GM19467 (cell line): ENCODE data around the gene FAHD1.
"Not testable (repeated sequence)": the region's sequence is repeated elsewhere in the genome, so short reads cannot be mapped to it uniquely, and the experiment has no call there.

Source experiments
- ATAC-seq: cut with Tn5 transposase; IDR thresholded peaks from one replicate; pipeline ENCODE4 v1.9.1; 2021; ENCODE audit warnings: mild to moderate bottlenecking, moderate library complexity; ENCODE audit not compliant: unreplicated experiment

Gene FAHD1

DNA sequence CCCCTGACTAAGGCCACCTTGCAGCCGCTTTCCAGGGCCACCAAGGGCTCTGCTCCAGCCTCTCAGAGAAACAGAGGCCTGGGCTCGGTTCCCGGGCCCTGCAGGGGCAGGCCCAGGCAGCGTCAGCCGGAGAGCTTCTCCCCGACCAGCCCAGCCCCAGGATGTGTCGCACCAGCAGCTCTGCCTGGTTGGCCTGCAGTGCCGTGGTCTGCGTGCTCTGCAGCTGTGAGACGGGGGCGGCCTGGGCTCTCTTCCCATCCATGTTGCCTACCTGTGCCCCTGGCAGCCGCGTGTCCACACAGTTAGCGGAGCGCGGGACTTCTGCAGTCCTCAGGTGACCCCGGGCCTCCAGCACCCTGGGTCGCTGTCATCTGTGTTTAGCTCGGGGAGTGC, 38.3 kb upstream of the FAHD1 start:
- ATAC-seq, result no peak

DNA sequence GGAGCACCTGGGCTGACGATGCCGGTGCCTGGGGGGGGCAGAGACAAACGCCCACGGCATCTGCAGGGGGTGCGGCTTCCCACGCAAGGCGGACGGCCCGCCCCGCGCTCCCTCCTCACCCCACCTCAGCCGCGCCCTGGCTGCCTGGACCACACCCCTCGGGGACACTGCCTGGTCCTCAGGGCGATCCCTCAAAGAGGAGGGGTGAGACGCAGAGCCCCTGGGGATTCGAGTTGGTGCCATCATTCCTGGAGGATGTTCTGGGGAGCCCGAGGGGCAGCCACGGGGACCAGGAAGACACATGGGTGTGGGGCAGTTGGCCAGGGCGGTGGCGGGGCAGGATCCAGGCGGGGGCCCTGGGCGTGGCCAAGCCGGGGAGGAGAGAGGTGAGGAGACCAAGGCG, 37.4 kb upstream of the FAHD1 start:
- ATAC-seq, result no peak

DNA sequence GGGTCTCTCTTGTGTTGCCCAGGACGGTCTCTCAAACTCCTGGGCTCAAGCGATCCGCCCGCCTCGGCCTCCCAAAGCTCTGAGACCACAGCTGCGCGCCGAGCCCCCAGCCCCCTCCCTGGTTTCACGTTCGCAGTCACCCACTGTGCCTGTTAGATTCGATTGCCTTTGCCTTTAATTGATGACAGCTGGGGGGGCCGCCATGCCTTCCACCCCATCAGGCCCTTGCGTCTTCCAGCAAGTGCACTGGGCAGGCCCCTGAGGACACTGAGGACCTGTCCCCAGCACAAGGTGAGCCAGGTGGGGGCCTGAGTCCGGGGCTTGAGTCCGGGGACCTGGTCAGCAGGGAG, 36.8 kb upstream of the FAHD1 start:
- ATAC-seq, result no peak

DNA sequence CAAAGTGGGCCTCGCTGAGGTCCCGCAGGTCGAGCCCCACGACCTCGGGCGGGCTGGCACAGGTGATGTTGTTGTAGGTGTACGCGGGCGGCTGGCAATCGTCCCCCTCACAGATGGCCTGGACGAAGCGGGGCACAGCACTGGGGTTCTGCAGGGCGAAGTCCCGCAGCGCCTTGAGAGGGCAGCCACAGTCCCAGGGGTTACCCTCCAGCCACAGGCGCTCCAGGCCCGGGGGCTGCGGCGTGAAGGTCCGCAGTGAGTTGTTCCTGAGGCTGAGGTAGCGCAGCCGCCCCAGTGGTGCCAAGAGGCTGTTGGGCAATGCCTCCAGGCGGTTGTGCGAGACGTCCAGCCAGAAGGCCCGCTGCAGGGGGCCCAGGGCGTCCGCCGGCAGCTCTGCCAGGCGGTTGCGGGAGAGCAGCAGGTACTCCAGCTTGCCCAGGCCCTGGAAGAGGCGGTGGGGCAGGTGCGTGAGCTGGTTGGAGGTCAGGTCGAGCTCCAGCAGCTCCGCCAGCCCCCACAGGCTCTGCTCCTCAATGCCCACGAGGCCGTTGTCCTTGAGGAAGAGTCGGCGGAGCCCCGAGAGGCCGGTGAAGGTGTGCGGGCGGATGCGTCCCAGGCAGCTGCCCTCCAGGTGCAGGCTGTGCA, 36.3 kb upstream of the FAHD1 start:
- ATAC-seq, result no peak

DNA sequence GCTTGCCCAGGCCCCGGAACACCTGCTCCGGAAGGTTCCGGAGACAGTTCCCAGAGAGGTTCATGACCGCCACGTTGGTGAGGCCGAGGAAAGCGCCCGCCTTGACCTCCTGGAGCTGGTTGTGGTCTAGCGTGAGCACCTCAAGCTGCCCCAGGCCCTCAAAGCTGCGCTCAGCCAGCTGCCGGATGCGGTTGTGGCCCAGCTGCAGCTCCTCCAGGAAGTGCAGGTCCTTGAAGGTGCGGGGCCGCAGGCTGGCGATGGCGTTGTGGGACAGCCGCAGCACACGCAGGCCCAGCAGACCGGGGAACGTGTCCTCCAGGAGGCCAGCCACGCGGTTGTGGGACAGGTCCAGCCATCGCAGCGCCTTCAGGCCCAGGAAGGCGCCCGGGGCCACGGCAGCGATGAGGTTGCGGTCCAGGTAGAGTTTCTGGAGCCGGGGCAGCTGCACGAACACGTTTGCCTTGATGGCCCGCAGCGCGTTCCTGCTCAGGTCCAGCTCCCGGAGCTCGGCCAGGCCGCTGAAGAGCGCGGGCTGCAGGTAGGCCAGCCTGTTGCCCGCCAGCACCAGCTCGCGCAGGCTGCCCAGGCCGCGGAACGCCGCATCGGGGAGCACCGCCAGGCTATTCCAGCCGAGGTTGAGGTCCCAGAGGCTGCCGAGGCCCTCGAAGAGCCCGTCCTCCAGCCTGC, 35.6 kb upstream of the FAHD1 start:
- ATAC-seq, result no peak

DNA sequence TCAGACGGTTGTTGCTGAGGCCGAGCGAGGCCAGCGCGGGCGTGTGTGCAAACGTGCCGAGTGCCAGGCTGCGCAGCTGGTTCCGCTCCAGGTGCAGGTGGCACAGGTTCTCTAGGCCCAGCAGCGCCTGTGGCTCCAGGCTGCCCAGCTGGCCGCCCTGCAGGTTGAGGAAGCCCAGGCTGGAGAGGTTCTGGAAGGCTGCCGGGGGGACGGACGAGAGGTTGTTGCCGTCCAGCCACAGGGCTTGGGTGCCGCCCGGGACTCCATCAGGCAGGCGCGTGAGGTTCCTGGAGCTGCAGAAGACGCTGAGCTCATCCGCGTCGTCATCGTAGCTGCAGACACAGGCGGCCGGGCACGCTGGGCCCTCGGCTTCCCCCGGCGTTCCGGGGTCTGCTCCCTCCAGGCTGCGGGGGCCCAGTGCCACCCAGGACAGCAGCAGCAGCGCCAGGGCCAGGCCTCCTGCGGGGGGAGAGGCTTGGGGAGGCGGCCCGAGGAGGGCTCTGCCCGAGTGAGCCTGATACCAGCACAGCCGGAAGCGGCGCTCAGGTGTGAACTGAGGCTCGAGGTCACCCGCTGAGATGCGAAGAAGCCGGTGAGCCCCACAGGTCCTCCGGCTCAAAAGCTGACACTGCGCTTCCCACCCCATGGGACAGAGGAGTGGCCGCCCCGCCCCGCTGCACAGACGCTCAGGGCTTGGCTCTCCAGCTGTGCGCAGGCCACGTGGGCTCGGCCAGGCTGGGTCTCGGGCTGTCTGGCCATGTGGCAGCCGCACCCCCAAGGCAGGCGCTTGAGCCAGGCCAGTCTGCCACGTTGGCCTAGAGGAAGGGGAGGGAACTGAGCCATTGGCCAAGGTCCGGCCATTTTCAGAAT, 34.8 kb upstream of the FAHD1 start:
- no peak for ATAC-seq

DNA sequence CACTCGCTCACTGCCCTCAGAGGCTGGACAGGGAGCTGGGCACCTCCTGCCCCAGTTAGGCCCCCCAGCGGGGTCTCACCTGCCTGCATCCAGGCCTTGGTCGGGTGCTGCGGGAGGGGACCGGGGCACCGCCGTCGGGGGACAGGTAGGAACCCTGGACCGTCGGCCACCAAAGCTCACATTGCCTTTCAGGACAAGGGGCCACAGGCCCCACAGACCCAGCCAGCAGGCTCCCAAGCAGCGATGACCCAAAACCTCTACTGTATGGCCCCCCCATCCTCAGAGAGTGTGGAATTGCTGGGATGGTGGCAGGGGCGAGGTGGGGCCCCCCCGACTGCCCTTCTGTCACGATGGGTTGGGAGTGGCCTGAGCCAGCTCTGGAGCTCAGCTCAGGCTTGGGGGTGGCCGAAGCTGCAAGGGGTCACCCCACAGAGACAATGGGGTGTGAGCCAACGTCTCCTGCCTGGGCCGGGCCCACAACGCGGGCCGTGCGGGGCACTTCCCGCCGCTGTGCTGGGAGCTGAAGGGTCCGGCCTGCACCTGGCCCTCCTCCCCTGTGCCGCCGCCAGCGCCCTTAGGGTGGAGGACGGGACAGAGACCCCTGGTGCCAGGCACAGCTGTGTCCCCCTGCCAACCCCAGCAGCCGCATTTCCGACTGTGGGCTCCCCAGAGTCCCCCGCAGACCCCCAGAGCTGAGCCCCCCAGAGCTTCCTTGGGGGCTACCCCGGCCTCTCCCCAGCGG, 34.0 kb upstream of the FAHD1 start:
- no peak for ATAC-seq

DNA sequence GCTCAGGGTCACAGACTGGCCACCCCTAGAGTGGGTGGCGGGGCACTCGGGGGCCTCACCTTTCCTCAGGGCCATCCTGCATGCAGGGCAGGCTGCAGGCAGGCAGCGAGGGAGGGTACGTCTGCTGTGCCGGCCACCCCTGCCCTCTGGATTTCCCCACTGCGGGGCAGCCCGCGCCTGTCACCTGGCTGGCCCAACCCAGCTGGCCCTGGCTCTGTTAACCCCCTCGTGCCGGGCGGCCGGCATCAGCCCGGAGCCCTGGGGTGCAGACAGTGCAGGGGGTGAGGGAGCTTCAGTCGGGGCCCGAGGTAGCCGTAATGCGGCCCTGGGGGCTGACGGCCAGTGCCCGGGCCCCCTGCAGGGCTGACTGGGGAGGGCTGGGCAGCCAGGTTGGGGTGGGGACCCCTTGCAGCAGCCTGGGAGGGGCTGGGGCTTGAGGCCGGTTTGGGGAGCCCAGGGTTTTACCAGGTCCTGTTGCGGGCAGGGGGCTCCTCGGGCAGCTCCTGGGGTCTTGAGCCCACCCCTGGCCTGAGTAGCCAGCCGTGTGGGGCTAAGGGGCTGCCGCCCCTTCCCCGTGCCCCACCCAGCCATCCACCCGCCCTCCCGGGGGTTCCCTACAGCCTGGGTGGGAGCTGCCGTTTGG, 33.3 kb upstream of the FAHD1 start, which contains the start of gene IGFALS:
IGFALS (minus strand) TSS at position 128 of the 643 bp plus-strand sequence; CDS start at position 75, 53 bp downstream.
- no peak for ATAC-seq

DNA sequence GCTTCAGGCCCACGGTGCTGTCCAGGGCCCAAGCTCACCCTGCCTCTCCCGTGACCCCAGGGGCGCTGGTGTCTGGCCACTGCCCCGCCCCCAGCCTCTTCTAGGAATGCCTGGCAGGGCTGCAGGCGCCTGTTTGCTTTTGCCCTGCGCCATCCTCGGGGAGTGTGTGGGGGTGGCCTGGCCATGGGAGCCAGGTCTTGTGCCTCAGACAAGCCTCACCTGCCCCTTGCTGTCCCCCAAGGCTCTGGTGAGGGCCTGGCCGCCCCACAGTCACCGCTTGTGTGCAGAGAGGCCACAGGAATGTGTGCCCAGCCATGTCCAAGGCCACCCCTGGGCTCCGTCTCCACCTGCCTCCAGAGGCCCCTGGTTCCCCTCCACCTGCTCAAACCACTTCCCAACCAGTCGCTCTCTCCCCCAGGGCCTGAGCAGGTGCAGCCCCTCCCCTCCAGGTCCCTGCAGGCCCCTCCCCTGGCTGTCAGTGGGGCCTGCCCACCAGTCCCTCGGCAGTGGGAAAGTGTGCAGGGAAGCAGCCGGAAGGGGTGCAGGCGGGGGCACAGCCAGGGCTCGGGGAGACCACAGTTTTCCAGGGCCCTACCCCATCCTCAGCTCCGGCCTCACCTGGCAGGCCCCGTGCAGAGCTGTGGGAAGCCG, 32.7 kb upstream of the FAHD1 start:
- no peak for ATAC-seq

DNA sequence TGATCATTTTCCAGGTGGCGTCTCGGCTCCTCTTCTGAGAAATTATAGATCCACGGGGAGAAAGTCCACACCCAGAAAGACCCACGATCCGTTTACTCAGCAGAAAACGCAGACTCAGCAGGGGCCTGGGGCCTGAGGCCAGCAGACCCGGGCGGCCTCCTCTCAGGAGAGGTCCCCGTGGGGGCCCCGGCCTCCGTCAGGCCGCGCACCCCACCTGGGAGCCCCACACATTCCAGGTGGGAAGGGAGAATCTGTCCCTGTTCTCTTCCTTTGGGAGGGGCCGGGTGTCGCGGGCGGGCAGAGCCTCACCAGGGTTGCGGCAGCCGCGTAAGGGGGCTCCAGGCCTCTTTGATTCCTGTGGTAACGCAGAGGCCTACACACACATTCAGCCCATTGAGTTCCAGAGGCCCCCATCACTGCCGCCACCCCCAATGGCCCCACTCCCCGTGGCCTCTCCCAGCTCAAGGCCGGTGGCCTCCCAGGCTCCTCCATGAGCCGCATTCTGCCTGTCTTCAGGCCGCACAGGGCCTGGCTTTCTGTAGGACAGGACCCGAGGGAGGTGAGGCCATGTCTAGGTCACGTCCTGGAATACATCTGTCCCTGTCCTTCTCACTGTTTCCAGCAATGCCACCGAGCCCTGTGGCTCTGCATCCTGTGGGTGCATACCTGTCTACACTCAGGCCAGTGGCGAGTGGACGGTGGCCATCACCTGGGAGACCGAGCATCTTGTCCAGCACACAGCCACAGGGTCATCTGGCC, 31.9 kb upstream of the FAHD1 start:
- no peak for ATAC-seq

DNA sequence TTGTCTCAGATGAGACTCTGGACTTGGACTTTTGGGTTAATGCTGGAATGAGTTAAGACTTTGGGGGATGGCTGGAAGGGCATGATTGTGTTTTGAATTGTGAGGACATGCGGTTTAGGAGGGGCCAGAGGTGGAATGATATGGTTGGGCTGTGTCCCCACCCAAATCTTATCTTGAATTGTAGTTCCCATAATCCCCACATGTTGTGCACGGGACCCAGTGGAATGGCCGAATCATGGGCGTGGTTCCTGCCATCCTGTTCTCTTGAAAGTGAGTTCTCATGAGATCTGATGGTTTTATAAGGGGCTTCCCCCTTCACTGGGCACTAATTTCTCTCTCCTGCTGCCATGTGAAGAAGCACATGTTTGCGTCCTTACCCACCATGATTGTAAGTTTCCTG, 27.7 kb upstream of the FAHD1 start:
- ATAC-seq, result not testable (repeated sequence)

DNA sequence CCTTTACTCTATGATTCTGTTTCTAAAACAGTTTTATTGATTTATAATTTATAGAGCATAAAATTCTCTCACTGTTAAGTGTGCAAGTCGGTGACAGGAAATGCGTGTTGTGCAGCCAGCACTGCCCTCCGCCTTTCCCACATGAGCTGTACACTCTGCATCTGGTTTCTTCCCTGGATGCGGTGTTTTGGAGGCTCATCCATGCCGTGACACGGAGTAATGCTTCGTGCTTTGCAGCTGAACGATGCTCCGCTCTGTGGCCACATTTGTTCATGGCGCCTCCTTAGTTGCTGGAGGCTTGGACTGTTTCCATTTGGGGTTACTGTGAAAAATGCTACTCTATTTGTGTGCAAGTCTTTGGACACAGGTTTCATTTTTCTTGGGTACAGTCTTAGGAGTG, 26.3 kb upstream of the FAHD1 start:
- no peak for ATAC-seq

DNA sequence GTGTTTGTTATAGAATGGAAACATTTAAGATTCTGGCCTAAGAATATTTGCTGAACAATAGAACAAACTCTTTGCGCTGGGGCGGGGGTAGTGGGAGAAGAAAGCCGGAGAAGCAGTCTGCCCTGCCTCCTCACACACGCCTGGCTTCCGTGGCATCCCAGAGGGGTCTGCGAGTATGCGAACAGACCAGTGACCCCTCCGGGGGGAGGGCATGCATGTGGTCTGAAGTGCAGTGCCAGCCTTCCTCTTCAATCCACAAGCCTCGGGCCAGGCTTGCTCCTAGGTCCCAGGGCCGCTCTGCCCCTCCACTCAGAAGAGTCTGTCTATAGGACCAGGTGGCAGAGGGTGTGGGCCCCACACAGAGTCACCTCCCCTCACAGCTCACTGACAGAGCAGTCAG, 19.4 kb upstream of the FAHD1 start:
- no peak for ATAC-seq

DNA sequence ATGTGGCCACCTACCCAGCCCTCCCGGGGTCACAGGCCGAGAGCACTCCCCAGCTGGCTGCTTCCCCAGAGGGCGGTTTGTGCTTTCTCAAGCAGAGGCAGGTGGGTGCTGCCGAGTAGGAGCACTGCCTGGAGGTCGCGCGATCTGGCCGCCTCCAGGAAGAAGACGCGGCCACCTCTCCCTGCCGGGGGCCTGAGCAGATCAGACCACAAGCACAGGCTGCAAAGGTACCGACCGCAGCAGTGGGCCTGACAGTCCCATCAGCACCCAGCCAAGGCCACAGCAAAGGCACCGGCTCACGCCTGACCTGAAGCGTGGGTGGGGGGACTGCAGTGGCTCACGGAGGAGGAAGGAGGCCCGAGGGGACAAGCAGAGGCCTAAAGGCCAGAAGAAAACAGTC, 18.3 kb upstream of the FAHD1 start:
- no peak for ATAC-seq

DNA sequence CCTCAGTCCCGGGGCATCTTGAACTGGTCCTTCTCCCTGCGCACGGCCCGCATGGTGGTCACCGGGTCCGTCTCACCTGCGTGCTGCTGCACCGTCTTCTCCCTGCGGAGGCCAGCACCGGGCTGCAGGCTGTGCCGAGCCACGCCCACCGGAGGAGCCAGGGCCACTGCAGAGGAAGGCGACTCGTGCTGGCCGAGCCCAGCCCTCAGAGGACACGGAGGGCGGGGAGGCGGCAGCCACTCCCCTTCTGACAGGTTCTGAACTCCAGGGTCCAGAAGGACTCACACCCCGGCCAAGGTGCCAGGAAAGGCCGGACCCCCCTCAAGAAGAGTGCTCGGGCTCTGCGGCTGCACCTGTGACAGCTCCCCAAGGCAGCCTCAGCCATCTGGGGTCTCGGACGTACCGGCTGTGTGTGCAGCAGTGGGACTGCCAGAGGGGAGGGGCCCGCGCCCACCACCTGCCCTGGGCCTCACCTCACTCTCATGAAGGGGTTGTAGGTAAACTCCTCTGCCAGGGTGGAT, 17.7 kb upstream of the FAHD1 start:
- ATAC-seq, result no peak

DNA sequence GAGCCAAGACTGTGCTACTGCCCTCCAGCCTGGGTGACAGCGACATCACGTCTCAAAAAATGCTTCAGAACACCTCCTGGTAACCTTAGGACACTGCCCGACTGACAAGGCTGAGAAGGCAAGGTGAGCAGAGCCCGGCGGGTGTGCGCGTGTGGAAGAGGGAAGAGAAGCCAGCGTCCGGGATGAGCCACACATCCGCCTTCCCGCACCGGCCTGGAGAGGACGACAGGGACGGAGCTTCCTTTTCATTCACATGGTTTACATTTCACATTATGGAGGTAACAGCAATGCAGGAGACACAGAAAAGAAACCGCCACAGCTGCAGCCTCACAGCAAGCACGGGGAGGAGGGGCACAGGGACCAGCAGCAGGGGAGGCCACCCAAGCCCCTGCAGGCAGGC, 16.9 kb upstream of the FAHD1 start:
- no peak for ATAC-seq

DNA sequence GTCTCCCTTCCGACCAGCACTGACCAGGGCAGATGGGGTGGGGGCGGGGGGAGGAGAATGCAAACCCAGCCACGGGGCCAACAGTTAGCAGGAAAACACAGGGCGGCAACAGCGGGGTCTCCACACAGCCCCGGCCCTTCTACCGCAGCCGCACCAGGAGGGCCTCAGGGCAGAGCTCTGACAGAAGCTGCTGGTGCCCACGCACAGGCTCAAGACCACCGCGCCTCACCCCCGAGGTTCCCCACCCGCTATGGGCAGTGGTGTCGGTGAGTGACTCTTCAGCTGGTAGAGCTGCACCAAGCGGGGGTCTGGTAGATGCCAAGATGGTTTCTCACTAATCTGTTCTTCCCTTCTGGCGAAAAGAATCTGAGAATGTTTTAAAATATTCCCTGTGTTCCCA, 16.5 kb upstream of the FAHD1 start:
- no peak for ATAC-seq

DNA sequence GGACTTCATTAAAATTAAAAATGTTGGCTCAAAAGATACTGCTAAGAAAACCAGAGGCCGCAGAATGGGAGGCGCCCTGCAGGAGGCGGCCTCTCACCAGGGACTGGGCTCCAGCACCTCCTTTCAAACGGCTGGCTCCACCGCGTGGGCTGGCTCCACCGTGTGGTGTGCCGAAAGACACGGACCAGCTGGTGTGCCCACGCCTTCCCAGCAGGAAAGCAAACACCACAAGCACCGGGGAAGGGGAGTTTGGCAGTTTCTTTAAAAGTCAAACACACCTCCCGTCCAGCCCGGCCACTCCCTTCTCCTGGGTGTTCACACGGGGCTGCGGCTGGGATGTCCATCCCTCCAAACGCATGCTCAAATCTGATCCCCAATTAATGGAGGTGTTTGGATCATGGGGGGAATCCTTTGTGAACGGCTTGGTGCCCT, 14.3 kb upstream of the FAHD1 start:
- no peak for ATAC-seq

DNA sequence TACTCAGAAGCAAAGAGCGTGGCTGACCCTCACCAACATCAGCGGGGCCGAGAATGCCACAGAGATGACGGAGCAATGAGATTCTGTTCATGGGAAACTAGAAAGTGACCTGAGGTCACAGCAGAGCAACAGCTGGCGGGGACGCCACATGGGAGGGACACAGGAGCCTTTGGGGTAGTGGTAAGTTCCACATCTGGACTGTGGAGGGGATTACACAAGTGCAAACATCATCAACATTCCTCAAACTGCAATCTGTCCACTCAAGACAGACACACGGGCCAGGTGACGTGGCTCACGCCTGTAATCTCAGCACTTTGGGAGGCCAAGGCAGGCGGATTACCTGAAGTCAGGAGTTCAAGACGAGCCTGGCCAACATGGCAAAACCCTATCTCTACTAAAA, 11.5 kb upstream of the FAHD1 start:
- no peak for ATAC-seq
